Measurements from ENCODE around the gene IQCM.

The IQCM gene, protein sequence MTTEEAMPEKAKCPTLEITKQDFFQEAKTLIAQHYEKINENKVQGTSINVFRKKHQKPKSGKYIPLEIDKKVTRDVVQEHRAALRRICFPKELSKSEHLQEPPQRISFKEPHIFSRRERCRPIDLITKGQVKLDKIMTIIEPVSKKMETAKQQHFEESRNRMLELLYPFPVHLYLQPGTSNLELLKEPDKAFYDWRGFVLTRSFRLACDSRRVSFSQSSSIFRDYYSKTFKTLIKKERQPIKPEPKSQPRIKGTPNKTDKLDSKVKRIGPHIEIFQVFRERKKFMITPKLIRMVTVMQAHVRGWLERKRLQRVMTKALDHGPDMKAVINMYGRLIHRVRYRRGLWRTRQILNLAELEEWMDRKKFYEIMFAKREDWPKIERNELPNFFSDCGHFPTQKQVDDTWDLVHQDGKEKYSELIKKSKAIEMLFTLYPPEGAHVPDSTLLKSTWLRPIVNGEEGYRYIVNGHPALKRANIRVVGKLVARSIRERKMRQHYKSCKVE
- total RNA-seq: 0 reads per million in 2 experiments

DNA sequence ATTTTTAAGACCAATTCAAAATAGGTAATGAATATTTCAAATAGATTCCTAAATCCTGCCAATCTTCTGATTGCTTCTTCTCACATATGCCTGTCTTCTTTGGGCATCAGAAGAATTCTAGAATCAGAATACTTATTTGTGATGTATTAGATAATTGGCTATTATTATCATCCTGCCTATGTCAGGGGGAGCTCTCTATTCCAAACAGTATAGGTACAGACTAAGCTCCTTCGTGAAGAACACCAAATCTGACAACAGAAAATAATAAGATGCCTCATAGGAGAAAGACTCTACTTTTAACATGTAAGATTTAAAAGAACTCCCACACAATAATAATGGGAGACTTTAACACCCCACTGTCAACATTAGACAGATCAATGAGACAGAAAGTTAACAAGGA lies at the start of gene IQCM:
IQCM (minus strand) TSS at position 101 of the 400 bp plus-strand sequence. CDS start 73,152 bp downstream, outside the sequence.
- no peak for DNase-seq (ENCODE audit: low read depth)

DNA sequence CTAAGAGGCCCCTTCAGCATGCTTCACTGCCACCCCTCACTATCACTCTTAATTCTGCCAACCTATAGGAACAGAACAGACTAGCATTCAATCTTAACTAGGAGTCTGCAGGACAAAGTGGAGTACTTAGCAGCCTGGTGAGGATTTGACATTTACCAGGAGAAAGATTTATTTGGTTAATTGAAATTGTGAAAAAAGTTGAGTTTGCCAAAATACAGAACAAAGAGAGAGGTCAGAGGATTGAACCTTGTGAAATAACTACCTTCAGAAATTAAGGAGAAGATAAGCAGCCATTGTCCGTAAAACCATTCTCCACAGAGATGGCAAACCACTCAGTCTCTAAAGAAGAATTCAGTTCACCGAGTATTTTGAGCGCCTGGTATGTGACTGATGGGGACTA lies 41.8 kb upstream of the IQCM start:
- no peak for DNase-seq (ENCODE audit: low read depth)

DNA sequence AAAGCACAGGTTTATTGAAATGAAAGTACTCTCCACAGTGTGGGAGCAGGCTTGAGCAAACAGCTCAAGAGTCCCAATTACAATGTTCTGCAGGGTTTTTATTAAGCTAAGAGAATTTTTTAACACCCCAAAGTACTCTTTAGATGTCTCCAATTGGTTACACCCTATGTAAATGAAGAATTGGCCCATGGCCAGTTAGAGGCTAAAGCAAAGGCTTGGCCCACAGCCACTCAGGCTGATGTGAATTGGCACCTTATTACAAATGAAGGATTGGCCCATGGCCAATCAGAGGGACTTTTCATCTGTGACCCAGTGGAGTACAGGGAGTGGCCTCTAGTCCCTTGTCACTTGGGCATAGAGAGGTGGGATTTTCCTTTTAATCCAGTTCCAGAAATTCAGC lies 30.1 kb upstream of the IQCM start:
- no peak for DNase-seq (ENCODE audit: low read depth)

DNA sequence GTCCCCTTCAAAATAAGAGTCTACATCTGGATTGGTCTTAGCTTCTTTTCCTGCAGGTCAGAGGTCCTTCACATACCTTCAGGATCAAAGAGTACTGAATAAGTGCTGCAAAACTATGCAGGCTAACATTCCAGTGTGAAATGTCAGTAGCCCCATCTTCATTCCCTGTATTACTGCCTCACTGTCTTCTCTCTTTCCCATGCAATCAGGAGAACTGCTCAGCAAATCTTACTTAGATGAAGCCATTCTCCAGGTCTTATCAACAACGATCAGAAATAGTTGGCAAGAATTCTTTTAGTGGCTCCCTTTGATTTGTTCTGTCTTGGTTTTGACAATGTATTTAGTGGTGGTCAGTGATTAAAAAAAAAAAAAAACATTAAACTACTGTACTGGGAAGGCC lies 26.0 kb upstream of the IQCM start:
- DNase-seq (ENCODE audit: low read depth): no peak

DNA sequence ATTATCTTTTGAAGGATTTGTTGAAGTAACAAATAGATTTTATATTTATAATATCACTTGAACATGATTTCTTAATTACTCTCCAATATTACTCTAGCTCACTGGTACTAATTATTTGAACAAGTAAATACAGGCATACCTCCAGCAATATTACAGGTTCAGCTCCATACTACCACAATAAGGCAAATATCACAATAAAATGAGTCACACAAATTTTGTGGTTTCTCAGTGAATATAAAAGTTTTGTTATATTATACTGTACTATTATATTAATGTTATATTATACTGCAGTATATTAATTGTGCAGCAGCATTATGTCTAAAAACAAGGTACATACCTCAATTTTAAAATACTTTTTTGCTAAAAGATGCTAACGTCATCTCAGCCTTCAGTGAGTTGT lies 22.4 kb upstream of the IQCM start:
- no peak for DNase-seq (ENCODE audit: low read depth)

DNA sequence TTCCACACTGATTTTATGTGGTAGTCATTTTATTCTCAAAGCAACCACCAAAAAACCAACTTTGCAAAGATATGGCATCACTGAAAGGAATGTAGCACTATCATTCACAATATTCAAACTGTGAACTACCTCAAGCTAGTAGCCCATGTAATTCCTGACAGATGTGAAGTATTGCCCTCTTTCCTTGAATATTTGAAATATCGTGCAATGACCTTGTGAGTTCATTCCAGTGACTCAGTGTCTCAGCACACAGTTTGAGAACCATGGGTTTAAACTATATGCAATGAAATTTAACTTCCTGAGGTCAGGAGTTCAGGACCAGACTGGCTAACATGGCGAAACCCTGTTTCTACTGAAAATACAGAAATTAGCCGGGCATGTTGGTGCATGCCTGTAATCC lies 20.9 kb upstream of the IQCM start:
- no peak for DNase-seq (ENCODE audit: low read depth)

DNA sequence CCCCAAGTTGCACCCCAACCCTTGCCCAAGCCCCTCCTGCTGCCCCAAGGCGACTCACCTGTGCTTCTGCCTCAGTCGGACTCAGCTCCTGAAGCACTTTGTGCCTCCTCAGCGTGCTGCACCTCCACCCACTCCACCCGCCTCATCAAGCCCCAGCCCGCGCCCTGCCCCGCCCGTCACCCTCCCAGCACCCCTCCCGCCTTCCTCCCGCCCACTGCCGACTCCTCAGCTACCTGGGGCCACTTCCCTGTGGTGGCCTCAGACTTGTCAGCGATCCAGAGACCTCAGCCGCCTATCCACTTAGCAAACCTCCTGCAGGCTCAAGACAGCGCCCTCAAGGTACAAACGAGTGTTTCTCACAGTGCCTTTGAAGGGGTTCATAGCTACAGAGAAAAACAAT lies 19.6 kb upstream of the IQCM start:
- DNase-seq (ENCODE audit: low read depth): no peak

DNA sequence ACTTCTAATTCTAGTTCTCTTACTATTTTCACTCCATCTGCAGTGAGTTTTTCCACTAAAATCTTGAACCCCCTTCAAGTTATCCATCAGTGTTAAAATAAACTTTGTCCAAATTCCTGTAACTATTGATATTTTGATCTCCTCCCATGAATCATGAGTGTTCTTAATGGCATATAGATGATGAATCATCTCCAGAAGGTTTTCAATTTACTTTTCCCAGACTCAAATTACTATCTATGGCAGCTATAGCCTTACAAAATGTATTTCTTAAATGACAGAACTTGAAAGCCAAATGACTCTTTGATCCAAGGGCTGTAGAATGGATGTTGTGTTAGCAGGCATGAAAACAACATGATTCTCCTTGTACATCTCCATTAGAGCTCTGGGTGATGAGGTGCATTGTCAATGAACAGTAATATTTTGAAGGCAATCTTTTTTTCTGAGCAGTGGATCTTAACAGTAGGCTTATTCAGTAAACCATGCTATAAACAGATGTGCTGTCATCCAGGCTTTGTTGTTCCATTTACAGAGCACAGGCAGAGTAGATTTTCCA lies 16.1 kb upstream of the IQCM start:
- DNase-seq (ENCODE audit: low read depth): no peak

DNA sequence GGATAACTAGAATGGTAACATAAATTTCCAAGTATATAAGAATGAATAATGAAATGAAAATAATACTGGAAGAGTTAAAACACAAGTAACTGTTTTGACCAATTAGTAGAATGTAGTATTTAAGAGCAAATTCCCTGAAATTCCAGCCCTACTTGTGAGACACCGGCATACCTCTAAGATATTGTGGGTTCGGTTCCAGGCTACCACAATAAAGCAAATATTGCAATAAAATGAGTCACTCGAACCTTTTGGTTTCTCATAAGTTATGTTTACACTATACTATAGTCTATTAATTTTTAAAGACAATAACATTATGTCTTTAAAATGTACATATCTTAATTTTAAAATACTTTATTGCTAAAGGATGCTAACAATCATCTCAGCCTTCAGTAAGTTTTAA lies 15.2 kb upstream of the IQCM start:
- DNase-seq (ENCODE audit: low read depth): no peak

DNA sequence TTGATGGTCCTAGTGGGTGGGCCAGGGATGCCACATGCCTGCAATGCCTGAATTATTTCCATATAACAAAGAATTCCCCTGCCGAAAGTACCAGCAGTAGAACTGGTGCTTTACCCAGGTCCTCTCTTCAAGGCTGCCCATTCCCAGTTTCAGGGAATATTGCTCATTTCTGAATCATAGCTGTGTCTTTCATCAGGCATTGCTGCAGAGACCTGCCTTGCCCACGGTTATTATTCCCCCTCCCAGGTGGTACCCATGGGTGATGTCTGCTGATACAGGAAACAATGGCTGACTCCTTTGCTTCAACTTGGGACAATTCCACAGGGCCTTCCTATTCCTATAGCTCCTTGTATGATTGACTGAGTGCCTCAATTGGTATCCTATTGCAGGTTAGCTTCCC lies 9.7 kb upstream of the IQCM start:
- DNase-seq (ENCODE audit: low read depth): no peak

DNA sequence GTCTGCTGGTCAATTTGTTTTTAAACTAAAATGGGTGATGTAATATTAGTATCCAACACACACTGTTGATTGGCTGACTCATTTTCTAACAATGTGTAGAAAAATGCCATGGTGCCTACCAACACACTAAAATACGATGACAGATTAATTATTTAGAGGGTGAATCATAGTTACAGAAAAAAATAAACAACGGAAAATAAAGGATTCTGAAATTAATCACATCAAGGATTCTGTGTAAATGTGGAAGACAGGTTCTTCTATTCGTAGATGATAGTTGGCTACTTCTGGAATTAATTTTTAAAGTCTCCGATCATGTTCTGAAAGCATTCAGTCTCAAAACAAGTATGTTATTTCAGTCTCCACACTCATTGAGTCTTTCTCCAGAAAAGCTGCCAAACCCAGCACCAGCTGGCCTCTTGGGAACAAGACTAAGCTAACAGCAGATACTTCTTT lies 8.2 kb upstream of the IQCM start:
- no peak for DNase-seq (ENCODE audit: low read depth)

DNA sequence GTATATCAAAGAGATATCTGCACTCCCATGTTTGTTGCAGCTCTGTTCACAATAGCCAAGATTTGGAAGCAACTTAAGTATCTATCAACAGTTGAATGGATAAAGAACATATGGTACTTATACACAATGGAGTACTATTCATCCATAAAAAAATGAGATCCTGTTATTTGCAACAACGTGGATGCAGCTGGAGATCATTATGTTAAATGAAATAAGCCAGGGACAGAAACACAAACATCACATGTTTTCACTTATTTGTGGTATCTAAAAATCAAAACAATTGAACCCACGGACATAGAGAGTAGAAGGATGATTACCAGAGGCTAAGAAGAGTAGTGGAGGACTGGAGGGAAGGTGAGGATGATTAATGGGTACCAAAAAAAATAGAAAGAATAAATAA lies 14.2 kb downstream of the IQCM start:
- DNase-seq (ENCODE audit: low read depth): no peak

DNA sequence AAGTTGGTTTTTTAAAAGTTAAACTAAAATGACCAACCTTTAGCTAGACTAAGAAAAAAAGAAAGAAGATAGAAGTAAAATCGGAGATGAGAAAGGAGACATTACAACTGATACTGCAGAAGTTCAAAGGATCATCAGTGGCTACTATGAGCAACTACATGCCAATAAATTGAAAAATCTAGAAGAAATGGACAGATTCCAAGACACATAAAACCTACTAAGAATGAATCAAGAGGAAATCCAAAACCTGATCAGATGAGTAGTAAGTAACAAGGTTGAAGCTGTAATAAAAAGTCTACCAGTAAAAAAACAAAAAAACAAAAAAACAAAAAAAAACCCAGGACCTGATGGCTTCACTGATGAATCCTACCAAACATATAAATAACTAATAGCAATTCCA lies 16.1 kb downstream of the IQCM start:
- no peak for DNase-seq (ENCODE audit: low read depth)

DNA sequence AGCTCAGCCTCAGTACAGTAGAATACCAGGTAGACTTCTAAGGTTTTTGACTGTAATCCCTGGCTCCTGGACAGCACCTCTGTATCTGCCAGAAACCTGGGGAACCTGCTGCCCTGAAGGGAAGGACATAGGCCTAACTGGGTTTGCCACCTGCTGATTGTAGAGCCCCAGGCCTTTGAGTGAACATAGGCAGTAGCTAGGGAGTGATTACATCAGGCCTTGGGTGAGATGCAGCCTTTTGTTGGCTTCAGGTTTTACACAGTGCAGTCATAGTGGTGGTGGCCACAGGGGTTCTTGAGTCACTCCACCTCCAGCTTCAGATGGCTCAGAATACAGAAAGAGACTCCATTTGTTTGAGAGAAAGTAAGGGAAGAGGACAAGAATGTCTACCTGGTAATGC lies 19.3 kb downstream of the IQCM start:
- DNase-seq (ENCODE audit: low read depth): no peak

DNA sequence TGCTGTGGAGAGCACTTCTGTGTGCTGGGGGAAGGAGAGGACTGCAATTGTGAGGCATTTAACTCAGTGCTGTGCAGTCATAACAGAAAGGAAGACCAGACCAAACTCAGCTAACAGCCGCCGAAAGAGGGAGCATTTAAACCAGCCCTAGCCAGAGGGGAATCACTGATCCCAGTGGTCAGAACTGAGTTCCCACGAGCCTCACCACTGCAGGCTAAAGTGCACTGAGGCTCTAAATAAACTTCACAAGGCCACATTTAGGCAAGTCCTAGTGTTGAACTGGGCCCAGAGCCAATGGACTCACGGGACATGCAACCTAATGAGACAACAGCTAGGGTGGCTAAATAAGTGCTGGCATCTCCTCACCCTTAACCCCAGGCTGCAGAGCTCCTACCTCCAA lies 20.4 kb downstream of the IQCM start:
- DNase-seq (ENCODE audit: low read depth): no peak

DNA sequence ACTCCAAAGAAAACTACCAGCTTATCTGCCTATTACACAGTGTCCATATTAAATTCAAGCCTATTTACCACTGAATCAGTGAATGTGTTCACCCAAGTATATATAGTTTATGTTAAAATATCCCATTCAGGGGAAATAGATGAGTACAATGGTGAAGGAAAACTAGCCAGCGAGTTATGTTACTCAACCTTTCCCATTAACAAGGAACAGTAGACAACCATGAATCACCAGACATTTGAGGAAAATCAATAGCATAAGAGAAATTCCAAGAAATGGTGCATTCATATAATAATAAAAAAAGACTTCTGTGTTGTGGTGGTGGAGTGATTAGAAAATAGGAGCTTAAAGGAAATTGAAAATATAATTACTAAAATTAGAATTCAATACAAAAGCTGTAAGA lies 21.3 kb downstream of the IQCM start:
- no peak for DNase-seq (ENCODE audit: low read depth)

DNA sequence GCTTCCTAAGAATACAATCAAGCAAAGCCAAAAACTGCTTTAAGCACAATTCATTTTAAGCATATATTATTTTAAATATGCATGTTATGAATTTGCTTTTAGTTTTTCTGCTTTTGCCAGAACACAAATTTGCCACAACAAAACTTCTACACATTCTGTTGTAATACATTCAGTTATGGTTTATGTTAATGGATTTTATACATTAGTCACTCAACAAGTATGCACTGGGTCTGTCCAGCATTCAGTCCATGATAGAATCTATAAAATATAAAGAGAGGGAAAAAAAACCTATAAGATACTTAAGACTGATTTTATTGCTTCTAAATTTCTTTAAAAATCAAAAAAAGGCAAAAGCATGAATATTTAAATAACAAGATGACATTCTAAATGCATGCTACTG lies 22.2 kb downstream of the IQCM start:
- DNase-seq (ENCODE audit: low read depth): no peak

DNA sequence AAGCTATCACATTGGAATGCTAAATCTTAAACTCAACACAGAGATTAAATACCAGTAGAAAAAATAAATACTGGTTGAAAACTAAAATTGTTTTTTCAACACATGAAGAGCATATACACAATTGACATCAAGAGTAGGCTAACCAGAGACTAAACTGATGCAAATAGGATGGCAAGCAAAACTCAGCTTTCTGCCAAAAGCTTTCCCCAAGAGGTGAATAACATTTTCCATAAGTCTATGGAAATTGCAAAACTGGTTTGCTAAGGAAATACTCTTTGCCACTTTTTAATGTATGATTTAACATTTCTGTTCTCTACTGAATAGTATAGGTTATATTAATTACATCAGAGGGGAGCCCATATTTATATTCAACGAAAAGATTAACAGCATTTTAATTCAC lies 23.8 kb downstream of the IQCM start:
- DNase-seq (ENCODE audit: low read depth): no peak

DNA sequence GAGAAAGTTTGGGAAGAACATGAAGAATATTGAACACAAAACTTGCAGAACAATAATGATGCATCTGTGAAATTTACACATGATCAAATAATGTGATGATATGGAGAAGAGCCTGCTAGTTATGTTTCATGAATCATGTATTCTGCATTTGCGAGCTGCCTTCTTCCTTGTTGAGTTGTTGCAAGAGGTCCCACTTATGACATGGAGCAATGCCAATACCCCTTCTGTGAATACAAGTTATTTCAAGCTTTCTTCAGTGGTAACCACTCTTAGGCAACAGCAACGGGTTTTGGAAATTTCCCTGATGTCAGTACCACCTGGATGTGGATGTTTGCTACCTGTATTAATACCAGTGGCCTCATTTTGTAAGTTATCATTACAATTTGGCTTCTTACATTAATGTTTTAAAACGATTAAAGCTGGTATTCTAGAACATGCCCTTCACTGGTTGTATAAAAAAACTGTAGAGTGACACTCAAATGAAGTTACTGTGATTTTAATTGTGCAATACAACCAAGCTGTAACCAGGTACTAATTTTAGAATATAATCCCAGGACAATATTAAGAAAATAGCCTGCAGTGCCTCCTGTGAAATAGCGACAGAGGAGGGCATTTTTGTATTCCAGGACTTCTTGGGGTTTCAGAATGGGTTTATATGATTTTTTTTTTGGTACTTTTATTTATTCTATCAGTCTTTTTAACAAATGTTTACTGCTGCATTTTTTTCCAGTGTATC lies 25.3 kb downstream of the IQCM start:
- no peak for DNase-seq (ENCODE audit: low read depth)

DNA sequence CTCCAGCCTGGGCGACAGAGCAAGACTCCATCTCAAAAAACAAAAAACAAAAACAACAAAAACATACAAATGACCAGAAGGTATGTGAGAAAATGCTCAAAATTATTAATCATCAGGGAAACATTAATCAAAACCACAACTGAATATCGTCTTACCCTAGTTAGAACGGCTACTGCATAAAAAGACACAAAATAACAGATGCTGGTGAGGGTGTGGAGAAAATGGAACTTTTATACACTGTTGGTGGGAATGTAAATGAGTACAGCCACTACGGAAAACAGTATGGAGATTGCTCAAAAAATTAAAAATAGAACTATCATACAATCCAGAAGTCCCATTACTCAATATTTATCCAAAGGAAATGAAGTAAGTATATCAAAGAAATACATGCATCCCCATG lies 27.3 kb downstream of the IQCM start:
- no peak for DNase-seq (ENCODE audit: low read depth)

DNA sequence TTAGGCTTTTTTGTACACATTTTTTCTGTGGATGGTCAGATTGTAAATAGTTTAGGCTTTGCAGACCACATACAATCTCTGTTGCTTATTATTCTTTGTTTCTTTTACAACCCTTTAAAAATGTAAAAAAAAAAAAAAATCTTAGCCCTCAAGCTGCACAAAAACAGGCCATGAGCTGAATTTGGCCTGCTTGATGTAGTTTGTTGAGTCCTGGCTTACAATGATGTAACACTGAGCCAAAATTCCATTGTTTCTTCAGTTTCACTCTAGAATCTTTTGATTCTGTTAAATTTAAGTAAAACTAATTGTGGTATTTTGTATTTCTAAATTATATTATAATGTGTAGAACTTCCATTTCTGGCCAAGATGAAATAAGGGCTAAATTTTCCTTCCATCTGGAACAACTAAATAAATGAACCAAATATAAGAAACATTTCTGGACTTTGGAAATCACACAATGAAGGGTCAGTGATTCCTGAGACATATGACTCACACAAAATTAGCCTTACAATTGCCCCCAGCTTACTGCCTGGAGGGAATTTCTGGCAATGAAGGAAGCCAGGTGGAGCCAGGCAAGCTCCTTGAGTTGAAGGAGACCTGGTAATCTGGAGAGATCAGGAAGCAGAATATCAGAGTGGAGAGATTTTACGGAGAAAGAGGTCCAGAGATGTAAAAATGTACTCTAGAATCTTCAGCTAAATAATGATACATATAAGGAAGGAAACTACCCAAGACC lies 29.8 kb downstream of the IQCM start:
- no peak for DNase-seq (ENCODE audit: low read depth)

DNA sequence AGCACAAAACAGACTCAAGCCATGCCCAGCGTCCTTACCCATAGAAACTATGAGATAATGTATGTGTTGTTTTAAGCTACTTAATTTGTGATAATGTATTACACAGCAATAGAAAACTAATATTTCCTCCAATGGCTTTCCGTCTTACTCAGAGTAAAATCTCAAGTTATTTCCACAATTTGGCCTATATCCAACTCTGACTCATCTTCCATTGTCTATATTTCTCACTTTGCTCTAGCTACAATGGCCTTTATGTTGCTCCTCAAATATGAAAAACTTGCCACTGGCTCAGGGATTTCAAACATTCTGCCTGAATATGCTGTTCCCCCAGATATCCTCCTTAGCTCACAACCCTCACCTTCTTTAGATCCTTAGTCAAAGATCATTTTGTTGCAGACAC lies 31.6 kb downstream of the IQCM start:
- DNase-seq (ENCODE audit: low read depth): no peak
